ENCODE data around the gene MRPS18A.

GRCh38 chr6:43729537-43729936 is 41.9 kb upstream of the MRPS18A start:
- TF ChIP-seq CTCF (IDR thresholded peaks at IDR 0.05) (no peak), POLR2A (IDR thresholded peaks at IDR 0.05) (no peak)
